GM19455 (cell line): ENCODE results near the gene LDLRAD3.

ENCODE experiments used
- ATAC-seq: cut with Tn5 transposase; IDR thresholded peaks from one replicate; pipeline ENCODE4 v1.9.1; 2021; ENCODE audit not compliant: unreplicated experiment

The LDLRAD3 gene

DNA sequence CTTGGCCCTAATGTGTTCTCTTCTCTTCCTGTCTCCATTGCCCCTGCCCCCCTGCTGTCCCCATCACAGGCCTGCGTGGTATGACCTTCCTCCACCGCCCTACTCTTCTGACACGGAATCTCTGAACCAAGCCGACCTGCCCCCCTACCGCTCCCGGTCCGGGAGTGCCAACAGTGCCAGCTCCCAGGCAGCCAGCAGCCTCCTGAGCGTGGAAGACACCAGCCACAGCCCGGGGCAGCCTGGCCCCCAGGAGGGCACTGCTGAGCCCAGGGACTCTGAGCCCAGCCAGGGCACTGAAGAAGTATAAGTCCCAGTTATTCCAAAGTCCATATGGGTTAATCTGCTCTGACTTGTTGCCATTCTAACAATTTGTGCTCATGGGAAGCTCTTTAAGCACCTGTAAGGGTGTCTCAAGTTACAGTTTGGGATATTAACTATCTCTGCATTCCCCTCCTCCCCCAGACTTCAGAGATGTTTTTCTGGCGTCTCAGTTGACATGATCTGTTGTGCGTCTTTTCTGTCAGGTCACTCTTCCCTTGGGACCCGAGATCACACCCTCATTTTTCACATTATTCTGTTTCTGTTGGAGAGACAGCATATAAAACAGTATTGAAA lies 285.3 kb downstream of the LDLRAD3 start:
- ATAC-seq, result no peak

DNA sequence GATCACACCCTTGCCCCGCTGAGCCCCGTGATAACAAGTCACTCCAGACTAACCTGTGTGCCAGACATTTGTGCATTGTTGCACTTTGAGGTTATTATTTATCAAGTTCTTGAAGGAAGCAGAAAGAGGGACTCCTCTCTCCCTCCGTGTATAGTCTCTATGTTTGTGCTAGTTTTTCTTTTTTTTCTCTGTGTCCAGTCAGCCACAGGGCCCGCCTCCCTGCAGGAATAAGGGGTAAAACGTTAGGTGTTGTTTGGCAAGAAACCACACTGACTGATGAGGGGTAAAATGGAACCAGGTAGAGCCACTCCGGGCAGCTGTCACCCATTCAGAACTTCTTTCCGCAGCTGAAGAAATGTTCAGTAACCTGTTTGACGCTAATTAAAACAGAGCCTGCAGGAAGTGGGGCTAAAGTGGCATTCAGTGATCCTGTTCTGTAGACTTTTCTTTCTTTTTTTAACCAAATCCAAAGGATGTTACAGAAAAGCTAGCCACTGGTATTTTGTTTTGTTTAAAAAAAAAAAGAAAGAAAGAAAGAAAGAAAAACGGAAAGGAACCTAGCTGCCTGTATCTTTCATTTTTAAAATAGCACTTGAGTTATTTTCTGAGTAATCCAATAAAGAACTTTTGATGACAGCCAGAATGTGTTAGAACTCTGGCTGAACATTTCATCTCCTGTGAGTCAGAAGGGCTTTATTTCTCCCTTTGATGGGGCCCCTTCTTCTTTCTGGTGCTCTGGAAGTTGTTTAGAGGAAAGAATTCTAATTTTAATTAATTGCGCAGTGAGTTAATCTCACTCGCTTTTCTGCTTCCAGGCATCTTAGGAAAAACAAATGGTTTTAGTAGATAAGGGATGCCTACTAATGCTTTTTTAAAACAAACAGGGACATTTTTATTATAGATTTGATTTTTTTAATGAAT lies 287.2 kb downstream of the LDLRAD3 start:
- no peak for ATAC-seq

DNA sequence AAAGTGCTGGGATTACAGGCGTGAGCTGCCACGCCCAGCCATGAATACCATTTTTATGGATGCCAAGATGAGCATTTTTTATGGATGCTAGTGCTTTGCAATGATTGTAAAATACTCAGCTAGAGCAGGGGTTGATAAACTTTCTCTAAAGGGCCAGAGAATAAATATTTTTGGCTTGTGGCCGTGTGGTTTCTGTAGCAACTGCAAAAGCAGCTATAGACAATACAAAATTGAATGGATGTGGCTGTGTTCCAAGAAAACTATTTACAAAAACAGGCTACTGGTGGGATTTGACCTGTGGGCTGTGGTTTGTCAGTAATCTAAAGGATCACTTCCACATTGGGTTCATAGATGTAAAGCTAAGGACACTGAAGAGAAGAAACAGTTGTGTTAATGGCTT lies 289.3 kb downstream of the LDLRAD3 start:
- no peak for ATAC-seq

DNA sequence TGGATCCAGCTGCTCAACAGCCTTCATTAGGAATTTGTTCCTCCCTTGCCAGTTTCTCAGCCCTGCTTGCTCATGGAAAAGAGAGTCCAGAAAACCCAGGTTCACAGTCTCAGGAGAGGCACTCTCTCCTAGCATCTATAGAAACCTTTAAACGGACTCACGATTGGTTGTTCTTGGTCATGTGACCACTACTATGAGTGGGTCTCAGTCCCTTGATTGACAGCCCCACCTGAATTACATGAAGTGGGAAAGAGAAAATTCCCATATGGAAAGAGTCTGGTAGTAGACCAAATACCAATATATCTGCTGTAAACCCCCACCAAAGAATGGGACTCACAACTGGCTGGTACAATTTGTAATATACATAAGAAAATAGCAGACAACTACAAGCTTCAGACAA lies 291.0 kb downstream of the LDLRAD3 start:
- ATAC-seq, result no peak

DNA sequence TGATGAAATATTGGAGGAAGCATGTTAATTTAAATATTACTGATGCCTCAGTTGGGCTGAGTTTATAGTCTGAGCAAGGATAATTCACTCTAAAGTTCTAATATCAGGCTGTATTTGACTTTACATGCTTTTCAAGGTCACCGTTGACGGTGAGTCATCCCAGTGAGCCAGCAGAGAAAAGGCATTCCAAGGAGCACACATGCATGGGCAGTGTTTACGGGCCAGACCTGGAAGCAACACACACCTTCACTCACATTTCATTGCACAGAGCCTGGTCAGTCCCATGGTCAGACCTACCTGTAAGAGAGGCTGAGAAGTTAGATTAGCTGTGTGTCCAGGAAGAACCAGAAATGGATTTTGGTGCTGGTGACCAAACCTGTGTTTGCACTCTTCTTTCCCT lies 291.9 kb downstream of the LDLRAD3 start:
- ATAC-seq, result no peak

DNA sequence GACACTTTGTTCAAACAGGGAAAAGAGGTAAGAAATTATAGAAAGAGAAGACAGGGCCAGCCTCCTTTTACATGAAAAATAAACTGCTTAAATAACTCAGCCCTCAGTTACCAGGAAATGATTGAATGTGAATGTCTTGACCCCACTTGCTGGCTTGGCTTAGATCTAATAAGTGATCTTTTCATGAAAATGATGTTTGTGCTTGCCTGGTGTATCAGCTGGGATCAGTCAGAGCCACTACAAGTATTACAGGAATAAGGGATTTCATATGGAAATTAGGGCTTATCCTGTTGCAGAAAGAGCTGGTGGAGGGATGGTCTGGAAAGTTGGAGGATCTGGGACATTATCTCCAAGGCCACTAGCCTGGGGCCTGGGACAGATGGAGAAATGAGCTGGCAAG lies 293.5 kb downstream of the LDLRAD3 start:
- no peak for ATAC-seq

DNA sequence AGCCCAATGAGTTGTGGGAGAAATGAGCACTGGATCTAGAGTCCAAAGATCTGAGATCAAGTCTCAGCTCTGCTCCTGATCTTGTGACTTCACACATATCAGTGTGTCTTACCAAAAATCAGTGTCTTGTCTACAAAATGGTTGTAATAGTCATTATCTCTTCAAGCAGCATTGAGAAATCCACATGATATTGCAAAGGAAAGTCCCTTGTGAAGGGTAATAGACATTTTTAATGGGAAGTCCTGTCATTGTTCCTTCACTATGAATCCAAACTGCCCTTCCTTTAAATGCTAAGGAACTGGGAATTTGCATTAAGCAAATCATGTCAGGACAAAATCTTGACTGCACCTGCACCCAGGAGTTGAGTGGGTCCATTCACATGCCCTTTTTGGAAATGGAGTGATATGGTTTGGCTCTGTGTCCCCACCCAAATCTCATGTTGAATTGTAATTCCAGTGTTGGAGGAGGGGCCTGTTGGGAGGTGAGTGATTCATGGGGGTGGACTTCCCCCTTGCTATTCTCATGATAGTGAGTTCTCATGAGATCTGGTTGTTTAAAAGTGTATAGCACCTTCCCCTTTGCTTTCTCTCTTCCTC lies 294.3 kb downstream of the LDLRAD3 start:
- no peak for ATAC-seq

DNA sequence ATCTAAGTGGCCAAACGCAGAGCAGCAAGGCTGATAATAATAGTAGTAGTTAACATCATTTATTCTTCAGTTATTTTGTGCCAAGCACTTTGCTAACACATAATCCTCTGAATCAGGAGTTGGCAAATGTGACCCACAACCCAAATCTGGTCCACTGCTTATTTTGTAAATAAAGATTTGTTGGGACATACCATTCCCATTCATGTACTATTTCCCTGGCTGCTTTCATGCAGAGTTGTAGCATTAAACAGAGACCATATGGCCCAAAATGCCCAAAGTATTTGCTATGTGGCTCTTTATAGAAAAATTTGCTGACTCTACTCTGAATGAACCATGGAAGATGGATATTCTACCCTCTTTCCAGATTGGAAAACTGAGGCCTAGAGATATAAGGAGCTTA lies 295.0 kb downstream of the LDLRAD3 start:
- ATAC-seq, result no peak

DNA sequence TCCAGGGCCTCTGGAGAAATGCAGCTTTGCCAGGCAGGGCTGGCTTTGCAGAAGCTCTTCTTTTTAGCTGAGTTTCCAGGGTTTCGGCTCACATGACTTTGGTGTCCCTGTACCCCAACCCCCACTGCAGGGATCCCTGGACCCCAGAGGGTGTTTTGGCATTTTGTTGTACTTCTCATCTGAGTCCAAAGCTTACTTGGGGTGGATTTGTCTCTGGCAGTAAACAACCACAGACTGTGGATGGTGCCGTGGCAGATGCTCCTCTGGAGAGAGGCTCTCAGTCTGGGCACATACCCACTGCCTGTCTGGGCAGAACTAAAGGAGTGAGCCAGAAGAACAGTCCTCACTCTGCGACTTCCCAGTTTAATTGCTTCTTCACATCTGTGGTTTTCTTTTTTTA lies 295.8 kb downstream of the LDLRAD3 start:
- ATAC-seq, result no peak

DNA sequence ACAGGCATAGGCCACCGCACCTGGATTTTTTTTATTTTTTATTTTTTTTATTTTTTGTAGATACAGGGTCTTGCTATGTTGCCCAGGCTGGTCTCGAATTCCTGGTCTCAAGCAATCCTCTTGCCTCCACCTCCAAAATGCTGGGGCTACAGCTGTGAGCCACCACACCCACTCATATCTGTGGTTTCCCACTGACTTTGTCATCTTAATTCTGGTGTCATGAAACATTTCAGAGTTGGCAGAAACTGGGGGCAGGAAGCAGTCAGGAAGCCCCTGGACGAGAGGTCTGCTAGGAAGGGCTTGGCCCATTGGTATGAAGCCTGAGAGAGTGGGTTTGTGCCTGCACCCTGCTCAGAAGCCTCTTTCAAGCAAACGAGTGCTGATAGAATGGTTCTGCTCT lies 296.3 kb downstream of the LDLRAD3 start:
- no peak for ATAC-seq

DNA sequence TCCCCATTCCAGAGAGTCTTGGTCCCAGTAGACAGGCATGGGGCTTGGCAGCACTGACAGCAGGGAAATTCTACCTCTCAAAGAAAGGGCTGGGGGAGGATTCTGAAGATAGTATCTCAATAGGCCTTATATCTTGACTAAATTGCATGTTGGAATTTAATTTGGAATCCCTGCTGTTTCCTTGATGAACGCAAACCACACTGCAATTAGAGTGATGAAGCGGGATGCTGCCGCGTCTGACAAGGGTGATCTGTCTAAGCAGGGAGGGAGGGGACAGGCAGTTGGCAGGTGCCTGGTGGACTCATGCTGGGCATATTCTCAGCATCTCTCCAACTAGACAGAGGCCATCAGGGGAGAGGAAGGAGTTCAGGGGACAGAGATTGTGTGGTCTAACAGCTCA lies 296.9 kb downstream of the LDLRAD3 start:
- ATAC-seq, result no peak

DNA sequence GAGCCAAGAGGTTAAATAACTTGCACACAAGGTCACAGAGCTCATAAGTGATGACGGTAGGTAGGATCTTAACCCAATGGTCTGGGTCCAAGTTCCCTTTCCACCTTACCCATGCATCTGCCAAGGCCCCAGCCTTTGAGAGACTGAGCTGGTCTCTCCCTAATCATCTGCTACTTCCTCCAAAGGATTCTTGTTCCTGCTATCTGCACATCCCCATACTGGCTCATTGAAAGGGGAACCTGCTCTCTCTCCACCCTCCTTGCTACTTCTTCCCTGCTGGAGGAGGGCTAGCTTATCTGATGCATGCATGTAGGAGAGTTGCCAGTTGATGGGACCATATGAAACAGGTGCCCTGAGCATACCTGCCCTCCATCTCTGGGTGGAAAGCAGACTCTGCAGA lies 297.6 kb downstream of the LDLRAD3 start:
- no peak for ATAC-seq

DNA sequence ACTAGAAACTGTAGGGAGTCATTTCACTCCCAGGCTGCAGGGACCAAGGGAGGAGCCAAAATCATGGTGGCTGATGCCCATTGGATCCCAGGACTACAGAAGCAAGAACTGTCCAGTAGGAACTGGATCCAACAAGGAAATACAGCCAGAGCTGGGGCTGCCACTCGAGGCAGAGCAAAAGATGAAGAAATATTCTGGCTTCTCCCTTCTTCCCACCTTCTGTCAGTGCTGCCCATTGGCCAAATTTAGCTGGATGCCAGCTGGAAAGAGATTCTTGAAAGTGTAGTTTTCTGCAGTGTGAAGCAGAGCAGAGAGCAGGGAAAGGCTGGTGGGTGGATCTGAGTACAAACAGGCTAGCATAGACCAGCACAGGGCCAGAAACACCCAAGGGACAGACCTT lies 299.8 kb downstream of the LDLRAD3 start:
- no peak for ATAC-seq

DNA sequence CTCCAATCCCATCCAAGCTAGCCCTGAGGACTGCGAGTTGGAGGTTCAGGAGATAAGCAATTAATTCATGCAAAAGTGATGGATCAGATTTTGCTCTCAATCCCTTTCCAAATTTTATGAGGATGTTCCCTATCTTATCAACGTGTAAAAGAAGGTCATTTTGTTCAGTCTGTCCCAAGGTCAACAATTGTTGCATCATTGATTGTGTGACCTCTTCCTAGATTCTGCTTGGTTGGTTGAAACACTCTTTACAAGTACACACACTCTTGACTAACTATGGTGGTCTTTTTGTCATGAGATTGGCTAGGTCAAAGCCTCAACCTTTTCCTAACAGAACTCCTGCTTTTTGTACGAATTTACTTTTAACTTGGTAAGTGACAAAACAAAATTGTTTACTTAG lies 303.6 kb downstream of the LDLRAD3 start:
- ATAC-seq, result no peak

DNA sequence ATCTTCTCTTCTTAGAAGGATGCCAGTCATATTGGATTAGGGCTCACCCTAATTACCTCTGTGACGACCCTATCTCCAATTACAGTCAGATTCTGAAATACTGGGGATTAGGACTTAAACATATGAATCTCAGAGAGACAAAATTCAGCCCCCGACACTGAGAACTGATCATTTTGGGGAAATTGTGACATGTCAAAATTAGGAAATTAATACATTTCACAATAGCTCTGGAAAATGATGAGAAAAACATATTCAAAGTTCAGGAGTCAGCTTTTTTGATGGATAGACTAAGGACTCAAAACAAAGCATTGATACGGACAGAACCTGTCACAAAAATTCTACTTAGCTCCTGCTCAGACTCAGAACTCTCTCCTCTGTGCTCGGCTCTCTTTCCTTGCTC lies 304.6 kb downstream of the LDLRAD3 start:
- ATAC-seq, result no peak

DNA sequence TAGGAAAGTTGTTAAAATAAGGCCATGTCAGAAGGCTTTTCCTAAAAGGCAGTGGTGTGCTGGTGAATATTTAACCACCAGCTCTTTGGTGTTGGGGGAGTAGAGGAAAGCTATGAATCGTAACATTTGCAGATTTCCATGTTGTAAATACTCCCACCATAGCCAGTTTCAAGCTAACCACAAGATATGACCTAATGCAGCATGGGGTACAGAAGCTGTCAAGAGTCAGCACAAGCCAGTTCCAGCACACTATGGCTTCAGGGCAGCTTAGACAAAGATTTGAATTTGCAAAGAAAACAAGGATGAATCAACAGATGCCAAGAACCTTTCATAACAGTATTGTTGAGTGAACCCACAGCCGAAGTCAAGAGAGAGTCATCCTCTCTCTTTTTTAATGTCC lies 305.4 kb downstream of the LDLRAD3 start:
- ATAC-seq, result no peak

DNA sequence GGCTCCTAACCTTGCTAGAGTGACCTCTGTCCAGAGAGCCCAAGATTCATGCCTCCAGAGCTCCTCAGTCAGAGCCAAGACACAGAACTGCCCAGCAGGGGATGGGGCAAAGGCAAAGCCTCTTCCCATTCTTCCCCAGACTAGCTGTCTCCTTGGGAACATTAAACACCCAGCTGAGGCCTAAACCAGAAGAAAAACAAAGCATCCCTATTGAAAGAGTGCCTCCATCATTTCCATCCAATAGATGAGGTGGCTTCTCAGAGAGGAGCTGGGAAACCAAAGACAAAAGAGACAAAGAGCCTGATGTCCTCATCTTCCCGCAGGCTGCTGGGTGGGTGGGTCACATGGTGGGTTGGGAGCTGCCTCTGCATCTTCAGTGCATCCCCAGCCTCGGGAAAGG lies 308.0 kb downstream of the LDLRAD3 start:
- no peak for ATAC-seq

DNA sequence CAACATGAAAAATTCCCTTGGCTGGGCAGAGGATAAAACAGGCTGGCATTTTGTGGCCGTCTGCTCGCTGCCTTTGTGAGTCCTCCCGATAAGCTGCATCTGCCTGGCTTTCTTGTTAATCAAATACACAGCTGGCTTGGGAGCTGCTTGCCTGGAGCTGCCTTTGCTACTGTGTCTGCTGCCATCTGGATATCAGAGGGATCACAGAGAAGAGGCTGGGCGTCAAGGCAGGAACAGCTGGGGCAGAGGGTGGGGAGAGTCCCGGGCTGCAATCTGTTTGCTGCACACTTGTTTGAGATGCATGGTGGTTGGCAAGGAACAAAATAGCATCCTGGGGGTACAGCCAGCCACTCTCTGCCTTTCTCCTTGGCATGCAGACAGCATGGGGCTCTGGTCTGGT lies 309.4 kb downstream of the LDLRAD3 start:
- ATAC-seq, result no peak

DNA sequence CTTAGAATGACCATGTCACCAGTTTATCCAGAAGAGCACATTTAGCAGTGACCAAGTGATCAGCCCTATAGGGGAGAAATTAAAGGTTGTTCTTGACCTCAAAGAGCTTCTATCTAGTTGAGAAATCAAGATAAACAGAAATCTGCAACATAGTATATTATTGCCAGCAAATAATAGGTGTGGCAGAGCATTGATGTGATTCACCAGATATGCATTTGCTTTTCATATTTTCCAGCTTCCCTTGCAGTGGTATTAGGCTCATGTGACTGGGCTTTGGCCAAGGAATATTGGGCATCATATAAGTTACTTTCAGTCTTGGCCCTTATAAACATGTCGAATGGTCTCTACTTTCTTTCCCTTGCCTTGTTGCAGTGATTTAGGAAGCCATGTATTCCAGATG lies 310.9 kb downstream of the LDLRAD3 start:
- no peak for ATAC-seq

DNA sequence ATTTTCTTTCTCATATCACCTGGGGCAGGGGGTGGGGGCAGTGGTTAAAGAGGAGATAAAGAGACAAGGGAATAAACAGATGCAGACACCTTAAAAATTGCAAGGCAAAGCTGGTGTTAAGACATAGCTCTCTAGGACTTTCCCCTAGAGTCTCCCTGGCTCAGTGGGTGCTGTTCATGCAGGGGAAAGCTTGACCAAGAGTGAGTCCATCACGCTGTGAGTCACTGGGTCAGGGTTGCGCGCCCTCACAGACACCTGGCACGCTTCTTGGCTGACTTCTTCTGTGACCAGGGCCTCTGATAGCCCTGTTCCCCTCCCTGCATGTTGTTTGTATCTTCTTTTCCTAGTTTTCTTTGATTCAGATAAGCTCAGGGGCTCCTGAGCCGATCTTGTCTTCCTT lies 313.5 kb downstream of the LDLRAD3 start:
- no peak for ATAC-seq

DNA sequence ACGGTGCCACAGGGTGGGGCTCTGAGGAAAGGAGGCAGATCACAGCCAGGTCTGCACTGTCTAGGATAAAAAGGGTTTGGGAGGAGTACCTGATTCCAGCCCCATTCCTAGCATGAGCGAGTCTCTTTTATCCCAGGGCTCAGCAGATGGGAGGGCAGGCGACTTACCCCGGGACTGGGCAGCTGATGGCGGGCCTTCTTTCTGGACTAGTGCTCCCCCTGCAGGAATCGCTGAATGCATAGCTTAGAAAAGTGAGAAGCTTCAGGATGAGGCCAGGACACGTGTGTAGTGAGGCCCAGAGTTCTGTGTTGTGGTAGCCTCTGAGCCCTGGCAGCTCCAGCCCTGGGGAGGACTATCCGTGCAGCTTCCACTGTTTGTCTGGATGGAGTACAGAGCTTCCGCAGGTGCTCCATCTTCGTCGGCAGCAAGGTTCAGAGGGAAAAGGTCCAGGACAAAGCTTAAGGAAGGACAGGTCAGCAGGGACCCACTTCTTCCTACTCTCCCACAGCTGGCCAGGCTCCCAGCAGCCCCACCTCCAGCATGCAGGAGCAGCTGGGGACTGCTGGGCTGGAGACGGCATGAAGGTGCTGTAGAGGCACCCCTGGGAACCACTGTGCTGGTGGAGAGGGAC lies 315.0 kb downstream of the LDLRAD3 start:
- no peak for ATAC-seq

DNA sequence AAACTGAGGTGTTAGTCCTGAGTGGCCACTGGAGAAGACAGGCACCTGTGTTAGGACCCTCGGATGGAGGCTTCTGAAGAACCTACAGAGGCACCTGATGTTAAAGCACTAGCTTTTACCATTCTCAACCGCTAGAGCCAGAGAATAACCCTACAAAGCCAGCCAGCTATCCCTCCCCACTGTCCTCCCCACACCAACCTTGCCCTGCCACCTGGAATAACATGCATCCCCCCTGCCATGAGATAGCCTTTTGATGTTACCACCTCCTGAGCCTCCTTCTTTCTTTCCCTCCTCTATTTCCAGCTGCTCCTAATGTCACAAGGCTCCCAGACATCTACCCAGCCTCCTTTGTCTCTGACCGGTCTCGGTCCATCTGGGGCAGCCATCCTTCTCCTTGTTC lies 317.2 kb downstream of the LDLRAD3 start:
- ATAC-seq, result no peak
